GM19240 (cell line): ENCODE measurements around the gene AURKB.
"Not testable (repeated sequence)": the region's sequence is repeated elsewhere in the genome, so short reads cannot be mapped to it uniquely, and the experiment has no call there.

ENCODE experiments used
- DNase-seq: peaks from one replicate; pipeline ENCODE4 v3.0.0; 2011; ENCODE audit warnings: low spot score; ENCODE audit not compliant: insufficient read length

Gene AURKB

GRCh38 chr17:8189041-8189710 is 21.2 kb downstream of the AURKB start:
- DNase-seq: no peak

GRCh38 chr17:8188263-8188839 is 22.0 kb downstream of the AURKB start:
- DNase-seq: no peak

- no peak for DNase-seq
These were observed 22.7 kb downstream of the AURKB start for GRCh38 chr17:8187517-8188262.

GRCh38 chr17:8186787-8187516 is 23.4 kb downstream of the AURKB start:
- DNase-seq: no peak

- DNase-seq: no peak
These were observed 24.0 kb downstream of the AURKB start for GRCh38 chr17:8186446-8186786.

- DNase-seq: no peak
These were observed 24.6 kb downstream of the AURKB start for GRCh38 chr17:8185582-8186445.

DNA sequence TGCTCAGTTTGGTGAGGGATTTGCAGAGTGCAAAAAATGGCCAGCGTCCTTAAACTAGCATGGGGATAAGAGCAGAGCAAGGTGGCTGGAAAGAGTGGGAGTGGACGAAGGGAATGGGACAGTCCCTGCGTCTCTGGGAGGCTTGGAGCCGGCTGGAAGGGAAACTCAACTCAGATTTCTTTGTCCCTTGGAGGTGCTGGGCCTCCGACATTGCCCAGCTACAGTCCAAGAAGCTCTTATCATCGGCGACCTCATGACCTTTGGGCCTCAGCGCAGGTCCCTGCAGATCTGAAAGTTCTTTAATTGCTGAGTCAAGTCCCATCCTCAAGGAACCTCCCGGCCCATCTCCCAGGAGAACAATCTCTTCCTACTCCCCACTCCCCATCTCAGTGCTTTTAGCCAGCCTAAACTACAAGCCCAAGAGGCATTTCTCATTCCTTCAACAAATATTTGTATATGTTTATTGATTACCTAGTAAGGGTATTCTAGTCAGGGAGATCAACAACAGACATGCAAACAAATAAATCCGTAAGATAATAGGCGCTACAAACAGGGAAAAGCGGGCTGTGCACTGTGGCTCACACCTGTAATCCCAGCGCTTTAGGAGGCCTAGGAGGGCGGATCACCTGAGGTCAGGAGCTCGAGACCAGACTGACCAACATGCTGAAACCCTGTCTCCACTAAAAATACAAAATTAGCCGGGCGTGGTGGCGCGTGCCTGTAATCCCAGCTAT is 33.2 kb downstream of the AURKB start:
- DNase-seq: no peak

GRCh38 chr17:8176197-8176940 is 34.0 kb downstream of the AURKB start, which contains the start of gene TMEM107:
TSS of gene TMEM107 (minus strand) at chr17:8176380. CDS start at chr17:8176286, 94 bp downstream.
- DNase-seq: no peak

DNA sequence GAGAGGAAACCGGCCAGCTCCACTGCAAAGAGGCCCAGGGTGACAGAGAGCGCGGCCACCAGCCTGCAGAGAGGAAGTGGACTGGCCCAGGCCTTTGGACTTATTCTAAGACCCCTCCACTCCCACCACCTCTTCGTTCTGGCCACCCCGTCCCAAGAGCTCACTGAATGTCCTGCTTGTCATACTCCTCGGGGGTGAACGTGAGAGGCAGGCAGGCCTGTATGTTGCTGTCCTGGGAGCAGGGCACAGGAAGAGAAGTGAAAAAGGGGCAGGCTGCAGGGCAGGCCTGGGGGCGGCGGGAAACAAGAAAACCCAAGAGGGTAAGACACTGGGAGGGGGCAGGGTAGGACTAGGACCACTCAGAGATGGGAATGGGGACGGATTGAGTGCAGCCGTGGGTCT is 34.6 kb downstream of the AURKB start:
- no peak for DNase-seq

DNA sequence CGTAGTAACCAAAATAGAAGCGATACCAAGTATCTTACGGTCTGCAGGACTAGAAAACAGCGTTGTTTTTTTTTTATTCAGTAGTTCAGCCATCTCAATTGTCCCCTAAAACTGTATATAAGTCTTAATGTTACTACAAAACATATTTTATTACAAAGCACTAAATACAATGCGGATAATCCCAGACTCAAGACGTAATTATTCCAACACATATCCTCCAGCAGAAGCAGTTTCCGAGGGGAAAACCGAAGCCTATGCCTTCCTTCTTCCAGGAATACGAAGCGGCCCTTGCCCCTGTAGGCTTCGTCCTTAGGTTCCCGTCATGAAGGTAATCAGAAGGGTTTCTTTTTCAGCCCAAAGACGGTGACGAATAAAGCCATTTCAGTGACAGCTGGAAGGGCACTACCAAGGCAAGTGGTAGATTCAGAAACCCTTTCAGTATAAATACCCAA is 36.5 kb downstream of the AURKB start:
- DNase-seq: no peak

DNA sequence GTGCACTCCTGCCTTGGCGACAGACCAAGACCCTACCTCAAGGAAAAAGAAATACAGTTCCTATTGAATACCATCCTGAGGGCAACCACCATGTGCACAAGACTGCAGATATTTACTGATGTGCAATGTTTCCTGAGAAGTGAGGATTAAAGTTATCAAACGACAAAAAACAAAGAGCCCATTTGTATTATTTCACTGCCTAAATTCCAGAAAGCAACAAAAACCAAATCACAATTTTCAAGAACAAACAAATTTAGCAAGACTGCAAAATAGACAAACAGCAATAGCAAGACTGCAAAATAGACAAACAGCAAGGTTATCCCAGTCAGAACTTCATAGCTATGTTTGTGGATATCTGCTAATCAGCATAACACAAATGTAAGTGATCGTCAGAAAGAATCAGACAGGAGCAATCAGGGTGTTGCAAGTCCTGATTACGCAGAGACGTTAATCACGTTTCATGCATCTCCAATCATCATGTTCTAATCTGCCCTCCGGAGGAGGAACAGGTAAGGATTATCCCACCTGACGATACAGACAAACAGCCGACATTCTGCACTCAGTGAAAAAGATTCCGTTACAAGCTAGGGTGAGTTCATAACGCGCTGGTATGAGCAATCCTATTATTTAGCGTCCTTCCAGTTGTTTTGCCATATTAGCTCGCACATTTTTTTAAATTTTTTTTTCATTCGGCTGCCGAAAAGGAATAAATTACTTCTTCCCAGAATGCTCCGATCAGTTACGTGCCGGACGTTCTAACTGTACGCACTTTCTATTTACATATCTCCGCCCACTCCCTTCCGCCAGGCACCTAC is 37.1 kb downstream of the AURKB start:
- DNase-seq: no peak

DNA sequence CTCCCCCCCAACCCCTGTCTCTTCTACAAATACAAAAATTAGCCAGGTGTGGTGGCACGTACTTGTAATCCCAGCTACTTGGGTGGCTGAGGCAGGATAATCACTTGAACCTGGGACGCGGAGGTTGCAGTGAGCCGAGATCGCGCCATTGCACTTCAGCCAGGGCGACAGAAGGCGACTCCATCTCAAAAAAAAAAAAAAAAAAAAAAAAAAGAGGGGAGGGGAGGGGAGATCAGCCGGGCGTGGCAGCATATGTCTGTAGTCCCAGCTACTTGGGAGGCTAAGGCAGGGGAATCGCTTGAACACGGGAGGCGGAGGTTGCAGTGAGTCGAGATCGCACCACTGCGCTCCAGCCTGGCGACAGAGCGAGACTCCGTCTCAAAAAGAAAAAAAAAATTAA is 40.2 kb downstream of the AURKB start:
- not testable (repeated sequence) for DNase-seq

GRCh38 chr17:8167526-8167925 is 42.8 kb downstream of the AURKB start:
- DNase-seq: no peak

GRCh38 chr17:8166731-8167130 is 43.6 kb downstream of the AURKB start:
- DNase-seq: no peak

DNA sequence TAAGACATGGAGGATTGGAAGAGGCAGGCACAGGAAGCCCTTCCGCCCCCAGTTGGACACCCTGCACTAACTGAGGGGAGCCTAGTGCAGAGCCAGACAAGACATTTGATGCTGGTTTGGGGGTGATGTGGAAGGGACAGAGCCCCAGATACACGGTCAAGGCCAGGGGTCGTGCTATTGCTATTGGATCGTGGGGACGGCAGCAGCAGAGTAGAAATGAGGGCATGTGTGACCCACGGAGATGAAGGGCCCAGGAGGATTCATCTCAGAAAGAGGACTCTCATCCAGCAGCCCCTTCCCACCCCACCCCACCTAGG is 45.6 kb downstream of the AURKB start:
- DNase-seq: no peak

GRCh38 chr17:8163978-8164814 is 46.2 kb downstream of the AURKB start:
- no peak for DNase-seq

- DNase-seq: no peak
These were observed 47.1 kb downstream of the AURKB start for GRCh38 chr17:8162997-8163977.
